Measurements from ENCODE around the gene HGF. TPM values are rescaled to one million over a fixed set of nuclear protein-coding genes. Genes with fewer than 3 reads are reported as not detected.

The HGF gene
- total RNA-seq (2013; cell fraction: nucleolus; rRNA removed), result 0.44 and 0.96 TPM in 2 replicates
- 0.96 and 0.98 TPM in 2 replicates for total RNA-seq (2014; rRNA removed)
- total RNA-seq (2014; rRNA removed; fragmentation: Illumina TruSeq; extraction: Trizol), result 1.1 and 1.5 TPM in 2 replicates
- 1.2 and 1.5 TPM in 2 replicates for total RNA-seq (2021)
- 0.63 TPM for polyA plus RNA-seq (2011; ENCODE audit: low read depth)
- polyA plus RNA-seq (2011; rRNA removed), result 0.10 TPM in 1 of 2 replicates, not detected in the other
- polyA plus RNA-seq (2011; cell fraction: cytosol; rRNA removed), result 0.10 TPM in 1 of 2 replicates, not detected in the other
- 0.25 TPM in 1 of 2 replicates, not detected in the other for polyA plus RNA-seq (2011; cell fraction: nucleus; rRNA removed)
- polyA plus RNA-seq (2012), result 0.51 and 0.65 TPM in 2 replicates
- 1.0 and 2.4 TPM in 2 replicates for polyA plus RNA-seq (2014; fragmentation: Illumina TruSeq; extraction: Trizol)
- 1 to 10 TPM; 1.4 to 1.7 TPM for polyA plus RNA-seq (2014; fragmentation: Nextera tagmentation; extraction: Ambion mirVana)
- 0.41 TPM in 2 replicates for polyA plus RNA-seq (2014; rRNA removed)
- polyA plus RNA-seq (2016; fragmentation: Nextera tagmentation; extraction: Ambion mirVana), result under 1 TPM; 0.13 to 0.80 TPM
- polyA minus RNA-seq (2011; rRNA and poly(A)+ RNA removed), result not detected in 2 replicates
- polyA minus RNA-seq (2011; cell fraction: cytosol; rRNA and poly(A)+ RNA removed), result not detected in 2 replicates
- polyA minus RNA-seq (2011; cell fraction: nucleus; rRNA and poly(A)+ RNA removed), result 0.19 TPM in 1 of 2 replicates, not detected in the other
- percentile 58 among the genes with signal in this experiment for Bru-seq, nascent RNA
- BruChase-seq, experiment 1, labeled RNA remaining after a 6-hour chase, result percentile 41 among the genes with signal in this experiment
- BruChase-seq, experiment 2, labeled RNA remaining after a 2-hour chase, result percentile 45 among the genes with signal in this experiment
- long read RNA-seq, experiment 1, full-length matches to known transcripts, result 1 of 1 reads
- long read RNA-seq, experiment 1, partial matches to known transcripts, result 0 of 1 reads
- long read RNA-seq, experiment 1, other reads (novel, unspliced or antisense), result 0 of 1 reads
- long read RNA-seq, experiment 2, full-length matches to known transcripts, result 10 of 10 reads
- long read RNA-seq, experiment 2, partial matches to known transcripts, result 0 of 10 reads
- long read RNA-seq, experiment 2, other reads (novel, unspliced or antisense), result 0 of 10 reads

DNA sequence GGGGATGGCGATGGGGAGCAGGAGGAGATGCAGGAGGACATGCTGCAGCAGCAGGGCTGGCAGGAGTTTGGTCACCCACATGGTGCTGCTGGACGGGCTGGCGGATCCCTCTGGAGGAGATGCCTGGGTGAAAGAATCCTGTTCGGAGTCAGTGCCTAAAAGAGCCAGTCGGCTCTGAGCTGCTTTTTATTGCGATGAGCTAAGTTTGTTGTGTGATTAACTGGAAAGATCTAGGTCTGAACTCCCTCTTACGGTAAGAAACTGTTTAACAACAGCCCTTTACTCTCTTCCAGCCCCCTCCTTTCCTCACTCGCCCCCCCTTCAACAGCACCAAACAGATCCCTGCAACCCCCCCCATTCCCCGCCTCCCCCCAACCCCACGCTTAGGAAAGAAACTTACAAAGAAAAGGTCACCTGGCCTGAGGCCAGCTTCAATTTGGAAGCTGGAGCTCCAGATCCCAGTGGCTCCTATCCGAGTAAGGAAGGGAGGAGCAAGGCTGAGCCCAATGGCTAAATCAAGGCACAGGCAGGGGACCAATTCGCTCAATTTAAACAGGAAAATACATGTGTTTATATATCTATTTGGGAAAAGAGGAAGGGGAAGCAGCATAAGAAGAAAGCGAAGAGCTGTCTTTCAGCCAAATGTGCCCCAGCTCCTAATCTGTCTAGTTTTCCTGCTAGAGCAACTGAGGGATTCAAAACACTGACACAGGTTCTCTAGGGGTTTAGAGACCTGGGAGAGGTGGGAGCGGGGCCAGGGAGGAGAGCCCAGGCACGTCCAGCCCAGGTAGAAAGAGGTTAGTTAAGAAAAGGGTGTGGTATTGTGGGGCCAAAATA lies at the start of gene HGF:
HGF (minus strand) TSS at position 157 of the 837 bp plus-strand sequence; CDS start at position 81, 76 bp downstream.
- intact Hi-C loops (cut with micrococcal nuclease; ENCODE audit: unreplicated experiment) (loop anchor here (2.0 to 5.0 kb wide), 3 partner anchors 103 to 269 kb away; no protein-coding TSS in a partner anchor), in situ Hi-C loops (cut with MboI) (no loop called here)
- Histone ChIP-seq H3K9ac (ENCODE audit: control insufficient read depth, insufficient read depth, low read length) (peak within 1 kb of the TSS; percentile 25), H3K79me2 (ENCODE audit: control insufficient read depth, insufficient read depth, low read length) (no peaks in the 10 kb centered on the region), H4K20me1 (ENCODE audit: control insufficient read depth, insufficient read depth) (no peaks in the 10 kb centered on the region), H3K36me3 (ENCODE audit: control insufficient read depth in 2 of 2, insufficient read depth in 2 of 2, low read length in 1 of 2) (no peaks in the 10 kb centered on the region), H3K4me1 (ENCODE audit: control insufficient read depth, insufficient read depth, low read length) (no peaks in the 10 kb centered on the region; the same call in 1 of the 2 replicates), H2AFZ (ENCODE audit: control insufficient read depth, low read depth, low read length) (peak within 1 kb of the TSS; percentile 81), H3K4me2 (ENCODE audit: control insufficient read depth, insufficient read depth) (peak within 1 kb of the TSS; percentile 61), H3K27ac (ENCODE audit: control insufficient read depth, insufficient read depth) (no peak within 1 kb of the TSS), H3K27me3 (replicated peaks in 1 of 2; ENCODE audit: control insufficient read depth in 2 of 2, insufficient read depth in 2 of 2, low read length in 1 of 2) (peaks cover 0 to 3% of the 10 kb centered on the region in 2 experiments; a peak in 1 of 4 replicates), H3K4me3 (peak within 1 kb of the TSS; percentile 43), H3K9me3 (replicated peaks; ENCODE audit: control insufficient read depth, insufficient read depth, low read length) (no peaks in the 10 kb centered on the region)
- BruUV-seq (replicated peaks), result no TSS peak
- ChIA-PET SMC1A (ENCODE audit: uncharacterized antibody, unreplicated experiment) (interaction anchor here (0.7 to 2.0 kb wide), 14 partner anchors 10 to 909 kb away, joined by 3 to 11 read pairs (median 4); no protein-coding TSS in a partner anchor), CTCF (interaction anchor here (0.7 to 3.0 kb wide), 7 partner anchors 10 to 675 kb away, joined by 3 to 15 read pairs (median 3); no protein-coding TSS in a partner anchor), POLR2A (interaction anchor here (0.6 kb wide), 2 partner anchors 272 to 839 kb away, joined by 3 to 4 read pairs; no protein-coding TSS in a partner anchor), RAD21 (ENCODE audit: unreplicated experiment) (interaction anchor here (0.7 to 3.6 kb wide), 10 partner anchors 24 to 270 kb away, joined by 3 to 26 read pairs (median 3); no protein-coding TSS in a partner anchor)
- DNase-seq (ENCODE audit: low read depth, low spot score) (no peak), FAIRE-seq (no peak), ATAC-seq (peak; percentile 67)
- 38% methylated on average over 13 of the region's 15 CpGs for WGBS (ENCODE audit: insufficient coverage, insufficient replicate concordance, low lambda C conversion rate, missing lambda C conversion rate)
- no peak for TF ChIP-seq MLLT1 (IDR thresholded peaks at IDR 0.05)
- TF ChIP-seq NFXL1 (IDR thresholded peaks at IDR 0.05; ENCODE audit: borderline replicate concordance), result no peak
- TF ChIP-seq BMI1 (IDR thresholded peaks at IDR 0.05; ENCODE audit: borderline replicate concordance), result no peak
- no peak for TF ChIP-seq PAX5 (IDR thresholded peaks at IDR 0.05; ENCODE audit: borderline replicate concordance, low read depth, low read length)
- no peak for TF ChIP-seq ZNF217 (IDR thresholded peaks at IDR 0.05)
- no peak for TF ChIP-seq ZNF622 (IDR thresholded peaks at IDR 0.05)
- no peak for TF ChIP-seq REST (IDR thresholded peaks at IDR 0.05; ENCODE audit: low read depth, low read length)
- TF ChIP-seq, protein P1, sequence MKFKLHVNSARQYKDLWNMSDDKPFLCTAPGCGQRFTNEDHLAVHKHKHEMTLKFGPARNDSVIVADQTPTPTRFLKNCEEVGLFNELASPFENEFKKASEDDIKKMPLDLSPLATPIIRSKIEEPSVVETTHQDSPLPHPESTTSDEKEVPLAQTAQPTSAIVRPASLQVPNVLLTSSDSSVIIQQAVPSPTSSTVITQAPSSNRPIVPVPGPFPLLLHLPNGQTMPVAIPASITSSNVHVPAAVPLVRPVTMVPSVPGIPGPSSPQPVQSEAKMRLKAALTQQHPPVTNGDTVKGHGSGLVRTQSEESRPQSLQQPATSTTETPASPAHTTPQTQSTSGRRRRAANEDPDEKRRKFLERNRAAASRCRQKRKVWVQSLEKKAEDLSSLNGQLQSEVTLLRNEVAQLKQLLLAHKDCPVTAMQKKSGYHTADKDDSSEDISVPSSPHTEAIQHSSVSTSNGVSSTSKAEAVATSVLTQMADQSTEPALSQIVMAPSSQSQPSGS (IDR thresholded peaks at IDR 0.05; ENCODE audit: low read length), result no peak
- no peak for TF ChIP-seq HDAC6 (IDR thresholded peaks at IDR 0.05; ENCODE audit: unreplicated experiment)
- no peak for TF ChIP-seq ATF3 (IDR thresholded peaks at IDR 0.05; ENCODE audit: borderline replicate concordance, extremely low read depth, low read depth, low read length)

Measured in GM12878 (cell line).